Activated CD8-positive, alpha-beta memory T cell treated with anti-CD3 and anti-CD28 coated beads for 1 hour (primary cell): ENCODE data around the gene SYT12.

Experiments
- DNase-seq, 2 donors: peaks; one replicate each; pipeline ENCODE4 v3.0.0-alpha.2; 2020; ENCODE audit warnings: low read depth in 1 of 2; ENCODE audit errors: extremely low read depth in 1 of 2

The SYT12 gene

GRCh38 chr11:67027483-67027930 lies 4.6 kb downstream of the SYT12 start:
- no peak for DNase-seq

DNA sequence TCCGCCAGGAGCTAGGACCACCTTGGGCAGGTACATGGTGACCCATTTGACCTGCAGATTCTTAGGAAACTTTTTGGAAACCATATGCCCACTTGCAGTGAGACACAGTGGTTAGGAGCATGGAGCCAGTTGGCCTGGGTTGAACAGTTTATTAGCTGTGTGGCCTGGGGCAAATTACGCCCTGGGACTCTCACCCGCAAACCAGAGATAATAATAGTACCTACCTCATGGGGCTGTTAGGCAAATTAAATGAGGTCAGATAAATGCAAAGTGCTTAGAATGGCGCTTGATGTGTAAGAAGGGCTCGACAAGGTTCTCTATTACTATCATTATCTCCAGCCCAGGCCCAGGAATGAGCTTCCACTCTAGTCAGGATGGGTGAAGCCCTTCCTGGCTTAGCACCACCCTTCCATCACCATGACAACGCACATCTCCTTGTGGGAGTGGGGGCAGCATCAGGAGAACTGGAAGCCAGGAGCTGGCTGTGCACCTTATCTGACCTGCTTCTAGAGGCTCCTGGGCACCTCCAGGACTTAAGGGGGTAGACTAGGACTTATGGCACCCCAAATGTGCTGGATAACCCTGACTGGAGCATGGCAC lies 5.1 kb downstream of the SYT12 start:
- DNase-seq = no peak

DNA sequence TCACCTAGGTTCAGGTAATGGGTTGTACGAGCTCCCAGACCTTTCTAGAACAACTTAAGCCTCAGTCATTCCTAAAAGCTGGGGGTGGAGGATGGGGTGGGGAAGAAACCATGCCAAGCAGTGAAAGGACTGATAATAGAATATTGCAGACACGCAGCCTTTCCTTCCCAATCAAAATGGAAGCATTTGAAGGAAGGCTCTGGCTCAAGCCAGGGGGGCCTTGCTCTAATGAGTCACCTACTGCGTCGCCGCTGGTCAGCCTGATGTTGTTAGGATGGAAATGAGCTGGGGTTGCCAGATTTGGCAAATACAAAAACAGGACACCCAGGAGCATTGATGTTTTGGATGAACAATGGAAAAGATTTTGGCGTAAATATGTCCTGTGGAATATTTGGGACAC lies 6.2 kb downstream of the SYT12 start:
- DNase-seq = no peak

GRCh38 chr11:67030976-67031375 lies 8.0 kb downstream of the SYT12 start:
- DNase-seq = no peak

- DNase-seq = no peak
Measured at GRCh38 chr11:67031791-67032561, 9.0 kb downstream of the SYT12 start.

GRCh38 chr11:67032830-67033551 lies 10.1 kb downstream of the SYT12 start:
- no peak for DNase-seq

DNA sequence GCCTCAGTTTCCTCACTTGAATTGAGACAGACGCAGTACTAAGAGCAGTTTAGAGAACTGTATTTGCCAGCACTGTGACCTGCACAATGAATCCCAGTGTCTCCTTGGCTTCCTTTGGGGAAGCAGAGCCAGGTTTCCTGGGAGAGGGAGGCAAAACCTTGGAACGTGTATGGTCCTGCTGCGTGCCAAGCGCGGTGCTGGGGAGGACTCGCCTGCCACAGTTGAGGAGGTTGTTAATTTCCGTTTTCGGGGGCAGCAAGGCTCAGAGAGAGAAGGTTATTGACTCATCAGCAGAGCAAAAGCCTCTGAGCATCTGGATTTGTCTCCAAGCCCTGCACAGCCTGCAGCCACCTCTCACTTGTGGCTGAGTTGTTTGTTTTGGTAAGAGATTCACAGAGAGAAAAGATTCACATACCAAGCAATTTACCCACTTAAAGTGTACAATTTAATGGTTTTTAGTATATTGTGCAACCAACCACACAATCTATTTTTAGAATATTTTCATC lies 10.8 kb downstream of the SYT12 start:
- DNase-seq = no peak

GRCh38 chr11:67034350-67034749 lies 11.4 kb downstream of the SYT12 start:
- DNase-seq = no peak

DNA sequence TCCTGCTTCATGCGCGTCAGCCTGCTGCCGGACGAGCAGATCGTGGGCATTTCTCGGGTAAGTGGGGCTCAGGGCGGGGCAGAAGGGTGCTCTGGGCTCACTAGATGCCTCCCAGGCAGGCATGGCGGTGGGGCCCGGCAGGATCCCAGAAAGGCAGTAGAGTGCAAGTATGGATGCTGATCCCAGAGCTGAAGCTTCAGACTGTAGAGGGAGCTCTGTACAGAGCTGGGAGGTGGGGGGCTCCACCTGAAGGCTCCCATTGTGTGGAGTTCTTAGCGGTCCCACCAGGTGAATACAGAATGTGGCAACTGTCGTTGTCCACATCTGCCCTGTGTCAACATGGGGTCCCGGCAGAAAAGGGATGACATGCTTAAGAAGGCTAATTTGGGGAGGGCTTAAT lies 17.2 kb downstream of the SYT12 start:
- DNase-seq = no peak

DNA sequence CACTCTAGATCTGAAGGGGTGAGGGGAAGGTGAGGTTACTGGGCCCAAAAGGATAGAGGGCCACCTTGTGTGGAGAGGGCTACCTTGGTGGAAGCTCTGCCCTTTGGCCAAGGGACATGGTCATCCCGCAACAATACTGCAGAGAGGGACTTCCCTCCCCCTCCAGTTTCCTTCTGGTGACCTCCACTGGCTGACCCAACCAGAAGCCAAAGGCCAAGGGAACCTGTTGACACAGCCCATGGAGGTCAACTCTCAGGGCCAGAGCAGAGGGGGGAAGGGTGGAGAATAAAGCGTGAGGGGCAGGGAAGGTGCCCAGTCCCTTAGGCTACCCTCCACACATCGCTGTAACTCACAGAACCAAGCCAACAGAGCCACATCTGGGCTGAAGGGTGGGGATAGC lies 18.7 kb downstream of the SYT12 start:
- DNase-seq = no peak

DNA sequence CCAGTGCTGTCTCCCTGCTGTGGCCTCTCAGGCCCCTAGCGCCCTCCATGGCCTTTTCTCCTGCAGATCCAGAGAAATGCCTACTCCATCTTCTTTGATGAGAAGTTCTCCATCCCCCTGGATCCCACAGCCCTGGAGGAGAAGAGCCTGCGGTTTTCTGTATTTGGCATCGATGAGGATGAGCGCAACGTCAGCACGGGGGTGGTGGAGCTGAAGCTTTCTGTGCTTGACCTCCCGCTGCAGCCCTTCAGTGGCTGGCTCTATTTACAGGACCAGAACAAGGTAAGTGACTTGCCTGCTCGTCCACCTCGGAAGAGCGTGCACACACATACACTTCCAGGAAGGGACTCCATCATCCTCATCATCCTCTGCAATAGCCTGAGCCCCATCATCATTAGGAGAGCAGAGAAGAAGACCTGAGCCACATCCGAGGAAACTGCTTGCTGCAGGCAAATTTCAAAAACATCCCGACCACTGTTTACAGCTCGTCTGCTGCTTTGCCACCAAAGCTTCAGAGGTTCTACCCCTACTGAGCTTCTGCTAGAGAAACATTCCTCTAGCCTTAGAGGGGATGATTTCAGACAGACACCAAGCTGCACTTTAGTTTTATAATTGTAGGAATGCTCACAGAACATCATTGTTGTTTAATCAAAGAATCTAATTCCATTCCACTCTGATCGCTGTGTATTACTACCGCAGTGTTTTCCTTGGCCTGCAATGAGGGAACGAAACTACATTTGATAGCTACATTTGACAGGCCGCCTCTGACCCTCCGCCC lies 20.8 kb downstream of the SYT12 start:
- DNase-seq = no peak

GRCh38 chr11:67044496-67044895 lies 21.6 kb downstream of the SYT12 start:
- DNase-seq = no peak

DNA sequence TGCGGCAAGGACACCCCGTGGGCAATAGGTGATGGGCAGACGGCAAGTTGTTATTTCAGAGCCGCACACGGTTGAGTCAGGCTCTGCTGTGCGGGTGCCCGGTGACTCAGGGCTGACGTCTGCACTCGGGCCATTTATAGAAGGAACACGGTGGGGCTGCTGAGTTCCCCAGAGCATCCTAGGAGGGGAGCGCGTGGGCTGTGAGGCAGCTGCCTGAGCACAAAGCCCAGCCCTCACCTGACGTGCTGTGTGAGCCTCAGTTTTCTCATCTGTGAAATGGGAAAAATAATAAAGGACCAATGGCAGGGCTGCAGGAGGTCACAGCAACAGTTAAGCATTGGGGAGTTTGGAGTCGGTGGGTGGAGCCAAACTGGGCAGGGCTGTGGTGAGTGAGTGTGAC lies 22.4 kb downstream of the SYT12 start:
- DNase-seq = no peak

GRCh38 chr11:67048515-67049130 lies 25.7 kb downstream of the SYT12 start:
- DNase-seq = no peak

DNA sequence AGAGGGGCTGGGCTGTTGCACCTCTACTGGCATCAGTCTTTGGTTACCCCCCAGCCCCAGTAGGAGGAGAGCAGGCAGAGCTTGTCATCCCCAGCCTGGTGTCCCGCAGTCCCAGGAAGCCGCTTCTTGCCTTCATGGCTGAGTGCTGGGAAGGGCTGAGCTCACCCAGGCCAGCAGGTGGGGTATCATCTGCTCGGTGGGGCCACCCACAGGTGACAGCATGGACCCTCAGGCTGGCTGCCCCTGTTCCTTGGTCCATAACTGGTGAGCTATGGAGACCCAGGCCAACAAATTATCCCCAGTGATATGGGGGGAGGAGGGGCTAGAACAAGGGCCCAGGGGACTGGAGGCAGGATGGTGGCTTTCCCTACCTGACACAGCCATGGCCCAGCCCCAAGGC lies 27.2 kb downstream of the SYT12 start:
- DNase-seq = no peak

DNA sequence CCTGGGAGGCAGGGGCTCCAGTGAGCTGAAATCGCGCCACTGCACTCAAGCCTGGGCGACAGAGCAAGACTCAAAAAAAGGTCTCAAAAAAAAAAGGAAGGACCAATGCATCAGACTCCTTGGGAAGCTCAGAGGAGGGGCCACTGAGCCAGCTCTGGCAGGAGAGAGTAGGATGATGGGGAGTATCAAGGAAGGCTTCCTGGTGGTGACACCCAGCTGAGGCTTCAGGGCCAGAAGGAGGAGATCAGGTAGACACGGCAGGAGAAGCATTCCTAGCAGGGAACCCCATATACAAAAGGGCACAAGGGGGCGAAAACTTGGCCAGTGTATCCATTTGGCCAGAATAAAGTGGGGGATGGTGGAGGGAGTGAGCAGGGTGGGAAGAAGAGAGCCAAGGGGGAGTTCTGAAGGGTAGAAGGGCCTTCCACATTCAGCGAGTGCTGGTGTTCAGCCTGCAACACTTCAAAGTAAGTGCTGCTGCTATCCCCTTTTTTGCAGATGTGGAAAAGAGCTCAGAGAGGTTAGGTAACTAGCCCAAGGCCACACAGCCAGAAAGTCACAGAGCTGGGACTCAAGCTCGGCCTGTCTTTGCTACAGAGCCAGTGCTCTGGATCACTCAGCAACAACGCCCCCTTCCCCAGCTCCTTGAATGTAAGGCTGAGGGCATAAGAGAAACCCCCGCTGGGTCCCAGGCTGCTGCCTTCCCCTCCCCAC lies 28.4 kb downstream of the SYT12 start:
- DNase-seq = no peak

DNA sequence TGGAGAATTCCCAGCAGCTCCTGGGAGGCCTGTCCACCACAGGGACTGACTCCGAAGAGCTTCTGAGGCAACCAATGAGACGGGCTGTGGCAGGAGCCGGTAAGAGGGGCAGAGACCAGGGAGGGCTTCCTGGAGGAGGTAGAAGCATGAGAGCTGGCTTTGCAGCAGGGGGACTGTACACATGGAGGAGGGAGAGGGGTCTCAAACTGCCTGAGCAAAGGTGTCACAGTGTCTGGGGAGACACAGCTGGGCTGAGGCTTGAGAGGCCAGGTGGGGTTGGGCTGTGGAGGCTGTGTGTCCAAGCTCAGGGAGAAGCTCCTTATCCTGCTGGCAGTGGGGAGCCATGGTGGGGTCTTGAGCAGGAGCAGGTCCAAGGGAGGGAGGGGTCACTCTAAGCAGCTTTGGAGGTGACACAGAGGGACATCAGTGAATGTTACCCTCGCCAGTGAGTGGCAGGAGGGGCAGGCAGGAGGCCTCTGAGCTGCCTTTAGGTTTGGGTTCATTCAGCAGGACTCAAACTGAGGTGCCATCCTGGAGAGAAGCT lies 29.1 kb downstream of the SYT12 start:
- DNase-seq = no peak

- DNase-seq = no peak
Measured at GRCh38 chr11:67052891-67053290, 30.0 kb downstream of the SYT12 start.

DNA sequence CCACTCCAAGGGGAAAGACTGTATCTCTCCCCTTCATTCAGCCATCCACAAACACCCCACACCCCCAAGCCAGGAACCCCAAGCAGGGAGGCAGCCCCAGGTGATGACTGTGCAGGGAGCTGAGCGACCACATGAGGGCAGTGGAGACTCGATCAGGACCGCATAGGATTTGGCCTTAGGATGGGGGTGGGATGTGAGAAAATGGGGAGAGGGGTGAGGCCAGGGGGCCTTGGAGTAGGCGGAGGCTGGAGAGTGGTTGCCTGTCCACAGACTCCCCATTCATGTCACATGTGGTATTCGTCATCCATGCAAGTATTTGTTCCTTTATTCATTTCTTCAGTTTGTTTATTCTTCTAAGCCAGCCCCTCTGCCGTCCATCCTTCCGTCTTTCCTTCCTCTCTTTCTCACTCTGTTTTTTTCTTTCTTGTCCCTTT lies 31.0 kb downstream of the SYT12 start:
- DNase-seq = no peak
